Endometrial microvascular endothelial cells (primary cell): ENCODE measurements around the gene PCSK5. TPM values are rescaled to one million over a fixed set of nuclear protein-coding genes. Genes with fewer than 3 reads are reported as not detected.

Source experiments
- in situ Hi-C: cut with HindIII; loops from 2 replicates; pipeline ENCODE4 v1.10.0; 2017; ENCODE audit warnings: low sequenced_read_pairs, low pct_unique_long_range_greater_than_20kb; ENCODE audit errors: inconsistent ontology term
- total RNA-seq: library from RNA; depleted of rRNA; stranded (reverse); fragments of >200 nt; gene quantifications from one replicate; pipeline ENCODE4 v1.2.3, GENCODE V29; 2015; ENCODE audit errors: inconsistent ontology term

Gene PCSK5
- total RNA-seq, 1 donor from 2014 or later = 4.9 TPM

DNA sequence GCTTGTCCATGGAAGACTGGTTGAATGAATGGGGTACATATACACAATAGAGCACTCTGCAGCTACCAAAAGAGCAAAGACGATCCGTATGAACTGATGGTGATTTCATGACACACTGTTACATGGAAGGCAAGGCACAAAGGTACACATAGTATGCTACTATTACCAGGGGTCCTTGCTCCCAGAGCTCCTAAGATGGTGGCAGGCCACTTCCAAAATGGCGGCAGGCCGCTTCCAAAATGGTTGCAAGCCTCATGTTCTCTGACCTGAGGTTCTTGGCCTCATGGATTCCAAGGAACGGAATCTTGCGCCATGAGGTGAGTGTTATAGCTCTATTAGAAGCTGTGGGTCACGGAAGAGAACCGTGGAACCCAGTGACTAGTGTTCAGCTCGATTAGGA is 356.2 kb downstream of the PCSK5 start:
- in situ Hi-C loops = no loop called here

DNA sequence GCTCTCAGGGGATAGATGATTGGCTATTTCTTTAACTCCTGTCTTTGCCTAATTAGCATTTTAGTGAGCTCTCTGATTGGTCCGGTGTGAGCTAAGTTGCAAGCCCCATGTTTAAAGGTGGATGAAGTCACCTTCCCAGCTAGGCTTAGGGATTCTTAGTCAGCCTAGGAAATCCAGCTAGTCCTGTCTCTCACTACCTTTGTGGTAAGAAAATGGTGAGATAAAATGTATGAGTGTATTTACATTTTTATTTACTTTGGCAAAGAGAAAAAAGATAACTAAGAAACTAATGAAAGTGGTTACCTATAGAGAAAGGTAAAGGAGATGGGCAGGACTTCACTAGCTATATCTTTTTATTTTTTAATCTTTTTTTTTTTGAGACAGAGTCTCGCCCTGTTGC is 357.0 kb downstream of the PCSK5 start:
- in situ Hi-C loops = no loop called here

DNA sequence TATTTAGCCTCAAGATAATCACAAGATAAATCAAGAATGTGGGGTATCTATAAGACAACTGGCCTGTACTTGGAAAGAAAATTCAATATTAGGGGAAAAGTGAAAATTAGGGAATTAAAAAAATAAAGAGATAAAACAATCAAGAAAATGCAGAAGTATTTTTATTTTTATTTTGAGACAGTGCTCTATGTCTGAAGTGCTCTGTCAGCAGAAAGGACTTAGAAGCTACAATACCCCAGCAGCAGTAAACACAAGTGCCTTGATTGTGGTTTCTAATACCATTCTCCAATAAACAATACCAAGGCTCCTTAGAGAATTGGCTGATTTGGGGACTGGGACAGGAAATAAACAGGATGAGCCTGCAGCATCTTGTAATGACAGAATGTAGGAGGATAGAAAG is 358.8 kb downstream of the PCSK5 start:
- in situ Hi-C loops = no loop called here

DNA sequence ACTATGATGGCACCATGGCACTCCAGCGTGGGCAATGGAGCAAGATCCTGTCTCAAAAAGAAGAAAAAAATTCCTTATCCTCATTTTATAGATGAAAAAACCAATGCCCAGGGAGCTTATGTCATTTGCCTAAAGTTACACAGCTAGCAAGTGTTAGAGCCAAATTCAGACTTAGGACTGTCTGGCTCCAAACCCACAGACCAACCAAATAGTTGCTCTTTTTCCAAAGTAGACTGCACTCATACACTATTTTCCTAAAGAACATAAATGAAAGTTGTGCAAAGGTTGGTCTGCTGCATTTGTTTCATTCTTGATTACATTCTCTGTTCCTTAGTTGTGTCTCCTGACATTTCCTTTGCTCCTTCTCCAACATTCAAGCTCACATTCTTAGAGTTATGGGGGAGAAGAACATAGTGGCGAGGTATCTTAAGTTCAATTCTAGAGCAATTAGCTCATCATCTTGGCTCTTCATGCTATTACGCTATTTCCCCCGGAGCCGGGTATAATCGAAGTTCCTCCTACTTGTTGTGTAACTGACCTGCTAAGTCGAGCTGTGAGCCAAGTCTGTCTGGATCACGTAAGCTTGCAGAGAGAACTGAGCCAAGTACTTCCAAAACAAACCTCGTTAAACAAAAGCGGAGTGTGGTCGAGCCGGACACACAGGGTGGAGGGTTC is 365.4 kb downstream of the PCSK5 start:
- in situ Hi-C loops = no loop called here

DNA sequence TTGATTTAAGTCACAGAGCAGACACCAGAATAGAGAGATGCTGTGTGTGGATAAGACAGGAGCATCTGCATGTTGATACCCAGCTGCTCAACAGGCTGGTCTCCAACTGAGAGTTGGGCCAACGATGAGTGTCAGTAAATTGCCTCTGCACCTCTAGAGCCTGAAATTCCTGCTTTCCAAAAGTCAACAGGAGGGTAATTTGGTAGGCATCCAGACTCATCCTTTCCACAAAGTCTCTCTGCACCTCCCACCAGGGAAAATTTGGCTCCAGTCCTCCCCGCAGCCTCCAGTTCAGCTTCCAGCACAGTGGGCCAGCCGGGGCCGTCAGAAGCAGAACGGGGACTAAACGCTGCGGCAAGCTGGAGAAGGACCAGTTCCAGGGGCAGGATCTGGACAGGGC is 366.8 kb downstream of the PCSK5 start:
- in situ Hi-C loops = no loop called here

DNA sequence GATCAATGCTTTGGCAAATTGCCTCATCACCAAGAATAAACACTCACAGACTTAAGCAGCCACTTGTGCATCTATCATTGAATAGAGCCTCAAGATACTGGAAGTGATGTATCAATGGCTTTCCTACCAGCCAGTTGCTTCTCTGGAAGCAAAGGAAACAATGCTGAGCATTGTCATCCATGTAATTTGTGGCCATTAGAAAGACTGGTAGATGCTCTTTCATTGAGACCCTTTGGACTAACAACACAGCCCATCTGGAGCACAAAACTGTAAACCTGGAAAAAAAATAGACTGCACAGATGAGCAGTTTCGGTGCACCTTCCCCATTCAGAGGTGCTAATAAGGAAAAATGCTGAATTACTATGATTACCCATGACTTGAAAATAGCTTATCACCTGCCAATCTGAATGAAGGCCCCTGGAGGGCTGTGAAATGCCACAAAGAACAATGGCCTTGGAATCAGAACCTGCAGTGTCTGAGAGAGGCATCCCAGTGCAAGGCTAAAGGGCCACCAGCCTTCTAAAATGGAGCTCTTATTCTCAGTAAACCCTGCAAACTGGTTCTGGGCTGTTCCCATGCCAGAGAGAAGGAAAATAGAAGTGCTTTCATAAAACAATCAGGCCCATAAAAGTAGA is 376.3 kb downstream of the PCSK5 start:
- in situ Hi-C loops = no loop called here

DNA sequence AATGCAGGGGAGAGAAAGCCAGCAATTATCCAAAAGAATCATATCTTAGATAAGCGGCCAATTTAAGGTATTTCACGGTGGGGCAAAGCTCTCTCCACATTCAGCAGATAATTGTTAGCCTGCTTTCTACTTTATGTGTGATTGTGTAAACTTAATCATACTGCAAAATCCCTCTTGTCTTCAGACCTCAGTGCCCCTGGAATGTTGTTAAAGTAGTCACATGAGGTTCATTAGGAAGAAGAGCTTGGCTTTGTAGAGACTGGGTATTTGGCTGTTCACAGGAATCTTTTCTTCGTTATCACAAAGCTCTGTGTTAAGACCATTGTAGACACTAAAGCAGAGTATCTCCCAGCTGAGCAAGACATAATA is 376.8 kb downstream of the PCSK5 start:
- in situ Hi-C loops = no loop called here

DNA sequence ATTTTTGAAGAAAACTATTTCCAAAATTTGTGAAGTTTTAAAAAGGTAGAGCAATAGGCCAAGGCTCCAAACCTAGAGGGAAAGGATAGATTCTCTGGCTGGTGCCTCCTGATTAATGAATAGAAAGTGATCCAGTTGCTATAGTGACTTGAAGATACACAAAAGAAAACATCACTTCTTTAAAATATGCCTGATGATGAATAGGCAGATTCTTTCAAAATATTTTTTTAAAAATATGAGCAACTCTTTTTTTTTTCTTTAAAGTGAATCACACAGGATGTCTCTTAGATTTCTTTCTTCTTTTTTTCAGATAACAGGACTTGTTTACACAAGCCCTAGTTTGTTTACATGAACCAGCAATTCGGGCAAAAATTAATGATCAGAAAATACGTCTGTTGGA is 379.3 kb downstream of the PCSK5 start:
- in situ Hi-C loops = no loop called here

DNA sequence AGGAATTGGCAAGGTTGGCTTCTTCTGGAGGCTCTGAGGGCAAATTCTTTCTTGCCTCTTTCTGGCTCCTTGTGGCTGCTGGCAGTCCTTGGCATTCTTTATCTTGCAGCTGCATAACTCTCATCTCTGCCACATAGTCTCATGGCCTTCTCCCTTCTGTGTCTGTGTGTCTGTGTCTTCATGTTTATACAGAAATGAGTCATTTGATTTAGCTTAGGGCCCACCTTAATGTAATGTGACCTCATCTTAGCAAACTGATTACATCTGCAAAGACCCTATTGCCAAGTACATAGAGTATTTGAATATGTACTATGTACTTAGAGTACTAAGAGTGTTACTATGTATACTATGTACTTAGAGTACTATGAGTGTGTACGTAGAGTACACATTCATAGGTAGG is 381.3 kb downstream of the PCSK5 start:
- in situ Hi-C loops = no loop called here

DNA sequence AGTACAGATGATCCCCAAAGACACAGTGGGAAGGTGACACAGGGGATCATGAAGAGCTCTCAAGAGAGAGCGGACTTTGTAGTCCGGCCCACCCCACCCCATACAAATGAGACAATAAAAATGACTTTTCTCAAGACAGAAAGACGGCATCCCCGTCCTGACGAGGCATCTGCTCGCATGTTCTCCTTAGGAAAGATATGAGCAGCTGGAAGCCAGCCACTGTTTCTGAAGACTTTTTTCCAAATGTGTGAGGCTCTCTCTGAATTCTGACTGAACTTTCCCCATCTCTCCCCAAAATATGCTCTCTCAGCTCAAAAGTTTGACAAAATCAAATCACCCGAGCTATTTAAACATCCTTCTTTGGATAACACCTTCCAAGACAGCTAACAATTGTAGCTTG is 398.6 kb downstream of the PCSK5 start:
- in situ Hi-C loops = no loop called here

DNA sequence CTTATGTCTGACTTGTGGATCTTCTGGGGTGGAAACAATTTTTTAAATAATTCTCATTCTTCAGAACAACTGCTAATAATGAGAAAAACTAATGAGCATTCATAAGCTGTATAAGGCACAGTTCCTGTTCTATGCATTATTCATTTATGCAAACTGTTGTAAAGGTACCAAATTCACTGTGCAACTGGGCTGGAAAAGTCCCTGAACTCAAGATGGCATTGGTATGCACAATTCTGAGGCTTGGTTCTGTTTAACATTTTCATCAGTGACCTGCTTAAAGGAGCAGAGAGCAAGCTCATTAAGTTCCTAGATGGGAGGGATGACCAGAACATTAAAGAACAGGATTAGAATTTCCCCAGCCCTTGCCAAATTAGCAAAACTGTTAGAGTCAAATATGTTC is 399.2 kb downstream of the PCSK5 start:
- in situ Hi-C loops = no loop called here

DNA sequence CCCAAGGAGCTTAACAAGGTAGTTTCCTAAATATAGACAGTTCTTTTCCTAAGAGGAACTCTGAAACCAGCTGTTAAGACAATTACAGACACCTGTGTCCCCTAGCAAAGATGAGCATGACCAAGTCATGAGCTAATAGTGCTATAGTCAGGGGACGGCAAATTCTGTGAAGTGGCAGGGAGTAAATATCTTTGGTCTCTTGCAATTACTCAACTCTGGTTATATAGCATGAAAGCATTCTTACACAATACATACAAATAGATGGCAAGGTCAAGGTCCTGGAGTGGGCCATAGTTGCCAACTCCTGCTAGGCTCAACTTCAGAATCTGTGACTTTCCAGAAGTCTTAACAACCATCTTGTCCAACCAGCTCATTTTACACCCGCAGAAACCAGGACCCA is 400.1 kb downstream of the PCSK5 start:
- in situ Hi-C loops = no loop called here

DNA sequence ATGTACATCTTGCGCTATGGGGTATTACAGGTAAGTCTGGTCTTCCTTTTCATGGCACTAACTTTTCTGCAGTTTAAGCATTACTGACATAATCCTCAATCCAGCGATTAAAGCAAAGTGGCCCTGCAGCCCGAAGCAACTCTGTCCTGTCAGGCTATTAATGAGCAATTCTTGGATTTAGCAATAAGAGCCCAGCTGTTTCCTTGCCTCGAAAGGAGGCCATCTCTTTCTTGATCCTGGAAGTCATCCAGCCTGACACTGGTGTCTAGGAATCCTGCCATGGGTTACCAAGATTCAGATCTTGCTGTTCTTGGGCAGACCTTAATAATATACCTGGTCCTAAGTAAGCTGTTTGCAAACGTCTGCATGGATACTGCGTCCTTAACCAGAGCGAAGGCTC is 401.8 kb downstream of the PCSK5 start:
- in situ Hi-C loops = no loop called here

DNA sequence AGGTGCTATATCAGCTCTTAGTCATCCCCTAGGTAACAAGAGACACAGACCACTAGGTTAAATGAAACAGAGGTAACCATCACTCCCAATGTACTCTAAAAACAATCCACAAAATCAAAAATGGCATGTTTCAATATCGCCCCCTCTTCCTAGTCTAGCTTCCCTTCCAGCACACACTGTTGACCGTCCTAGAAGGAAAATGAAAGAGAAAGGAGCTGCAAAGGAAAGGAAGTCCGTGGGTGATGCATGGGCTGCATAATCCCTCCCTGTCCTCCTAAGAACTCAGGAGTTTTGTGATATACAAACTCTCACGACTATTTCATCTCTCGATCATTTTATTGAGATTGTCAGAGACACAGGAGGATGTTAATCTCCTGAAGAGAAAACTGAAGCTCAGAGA is 402.2 kb downstream of the PCSK5 start:
- in situ Hi-C loops = no loop called here

DNA sequence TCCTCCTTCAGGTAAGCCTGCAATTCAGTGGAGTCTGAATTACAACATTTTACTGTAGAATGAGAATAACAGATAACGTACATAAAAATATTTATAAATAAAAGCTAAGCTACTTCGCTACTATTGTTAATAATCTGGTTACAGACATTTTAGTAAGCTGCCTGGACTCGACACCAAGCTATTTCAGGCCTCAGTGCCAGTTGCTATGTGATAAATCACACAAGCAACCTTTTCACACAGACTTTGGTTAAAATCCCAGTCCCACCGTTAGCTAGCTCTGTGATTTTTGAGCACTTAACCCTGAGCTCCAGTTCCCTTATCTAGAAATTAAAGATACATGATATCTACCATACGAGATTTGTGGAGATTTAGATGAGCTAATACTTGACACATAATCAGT is 403.8 kb downstream of the PCSK5 start:
- in situ Hi-C loops = no loop called here

DNA sequence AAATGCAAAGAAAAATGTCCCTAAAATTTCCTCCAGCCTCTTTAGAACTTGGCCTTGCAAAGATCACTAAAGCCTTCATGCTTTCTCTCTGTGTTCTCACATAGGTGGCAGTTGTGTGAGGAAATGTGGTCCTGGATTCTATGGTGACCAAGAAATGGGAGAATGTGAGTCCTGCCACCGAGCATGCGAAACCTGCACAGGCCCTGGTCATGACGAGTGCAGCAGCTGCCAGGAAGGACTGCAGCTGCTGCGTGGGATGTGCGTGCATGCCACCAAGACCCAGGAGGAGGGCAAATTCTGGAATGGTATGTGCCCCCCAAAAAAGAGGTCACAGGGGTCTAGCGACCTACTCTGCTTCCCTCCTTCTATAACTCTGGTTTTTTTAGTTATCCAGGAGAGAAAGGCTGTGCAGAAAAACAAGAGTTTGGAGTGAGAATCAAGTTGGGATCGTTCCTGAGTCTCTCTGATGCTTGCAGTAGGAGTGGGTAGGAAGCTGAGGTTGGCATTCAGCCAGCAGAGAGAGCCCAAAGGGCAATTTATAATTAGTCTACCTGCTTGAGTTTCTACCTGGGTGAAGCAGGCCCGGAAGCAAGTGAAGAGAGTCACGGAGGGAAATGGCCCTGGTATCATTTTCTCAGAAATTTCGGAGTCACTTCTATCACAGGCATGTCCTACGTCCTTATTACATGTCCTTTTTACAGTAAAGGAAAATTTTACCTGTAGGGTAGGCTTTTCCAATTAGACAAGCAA is 406.3 kb downstream of the PCSK5 start:
- in situ Hi-C loops = no loop called here

DNA sequence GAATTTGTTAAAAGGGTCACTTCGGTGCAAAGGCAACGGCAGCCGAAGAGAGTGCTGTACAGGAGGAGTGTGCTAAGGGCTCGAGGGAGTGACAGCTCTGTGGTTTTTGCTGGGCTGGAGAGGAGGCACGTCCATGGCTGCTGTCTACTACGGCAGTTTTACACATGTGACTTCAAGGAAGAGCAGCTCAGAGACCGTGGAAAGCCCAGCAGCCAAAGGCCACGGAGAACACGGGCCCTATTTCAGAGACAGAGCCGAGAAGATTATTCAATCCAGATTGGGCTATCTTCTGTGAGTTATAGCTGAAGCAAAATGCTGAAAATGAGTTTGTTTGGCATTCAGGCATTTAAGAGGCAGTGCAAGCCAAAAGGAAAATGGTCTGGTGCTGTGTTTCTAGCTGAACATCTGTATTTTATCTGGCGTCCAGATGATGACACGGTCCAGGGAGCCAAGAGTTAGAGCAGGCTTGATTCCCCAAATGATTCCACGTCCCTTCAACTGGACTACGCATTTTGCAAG is 407.3 kb downstream of the PCSK5 start:
- in situ Hi-C loops = no loop called here

DNA sequence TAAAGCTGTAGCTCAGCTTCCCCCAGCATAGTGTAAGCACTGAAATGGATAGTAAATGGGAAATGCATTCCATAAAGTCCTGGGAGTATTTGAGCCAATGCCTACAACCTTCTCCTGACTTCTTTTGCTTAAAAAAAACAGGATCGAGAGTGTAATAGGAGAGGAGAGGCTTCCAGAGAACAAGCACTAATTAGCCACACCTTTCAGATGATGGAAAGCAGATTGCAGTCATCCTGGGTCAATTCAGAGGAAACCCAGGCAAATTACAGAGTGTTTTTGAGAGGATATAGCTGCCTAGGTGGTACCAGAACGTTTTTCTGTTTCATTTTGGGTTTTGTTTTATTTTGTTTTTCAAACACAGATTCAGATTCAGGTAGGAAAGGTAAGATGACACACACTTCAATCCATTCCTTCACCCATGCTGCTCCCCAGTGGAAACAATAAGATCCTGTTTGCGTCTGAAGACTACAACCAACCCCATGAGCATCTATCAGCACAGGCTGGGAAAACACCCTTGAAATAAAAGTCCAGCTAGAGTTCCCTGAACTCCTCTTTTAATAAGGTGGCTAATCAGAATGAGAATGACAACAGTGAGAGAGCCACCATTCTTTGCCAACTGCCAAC is 408.2 kb downstream of the PCSK5 start:
- in situ Hi-C loops = no loop called here

DNA sequence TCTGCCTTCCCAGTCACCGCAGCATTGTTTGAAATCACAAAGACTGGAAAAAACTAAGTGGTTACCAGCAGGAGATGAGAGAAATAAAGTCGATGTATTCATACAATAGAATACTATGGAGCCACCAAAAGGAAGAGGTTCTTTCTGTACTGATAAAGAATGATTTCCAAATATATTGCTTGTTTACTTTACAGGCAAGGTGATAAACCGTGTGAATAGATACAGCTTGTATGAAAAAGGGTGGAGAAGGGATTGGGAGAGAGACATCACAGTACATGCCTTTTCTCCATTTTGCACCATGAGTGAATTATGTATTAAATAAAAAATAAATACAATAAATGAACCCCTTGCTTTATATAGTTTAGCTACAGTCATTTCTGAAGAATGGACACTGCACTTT is 412.1 kb downstream of the PCSK5 start:
- in situ Hi-C loops = no loop called here
